ENCODE results near the gene ATXN7L2. TPM values are rescaled to one million over a fixed set of nuclear protein-coding genes. Genes with fewer than 3 reads are reported as not detected.

The ATXN7L2 gene
- total RNA-seq, 1 experiment from 2014 or later = 7.3 TPM

GRCh38 chr1:109535481-109535880 lies 51.8 kb downstream of the ATXN7L2 start:
- intact Hi-C loops (cut with micrococcal nuclease) = loop anchor here (10.0 kb wide), 1 partner anchor 341 kb away; no protein-coding TSS in a partner anchor
- H3K27ac Mint-ChIP-seq (ENCODE audit: low read depth, unreplicated experiment) = no peak overlapping the region
- BruUV-seq (replicated peaks) = no TSS peak

GRCh38 chr1:109535971-109536491 lies 52.3 kb downstream of the ATXN7L2 start:
- H3K4me1 Mint-ChIP-seq (ENCODE audit: insufficient read depth, unreplicated experiment) = no peaks in the 10 kb centered on the region

More at GRCh38 chr1:109535481-109535880, 51.8 kb downstream of the ATXN7L2 start:
- TF ChIP-seq CTCF (IDR thresholded peaks at IDR 0.05; ENCODE audit: unreplicated experiment) = no peak
- no peak overlapping the region for H3K4me3 Mint-ChIP-seq (ENCODE audit: unreplicated experiment)
- no peaks in the 10 kb centered on the region for H3K27me3 Mint-ChIP-seq (ENCODE audit: insufficient read depth, unreplicated experiment)
- CTCF ChIA-PET = interaction anchor here (0.7 to 26.1 kb wide), 7 partner anchors 10 to 449 kb away, joined by 3 to 1071 read pairs (median 4); partner anchors contain the start of genes AHCYL1, AMIGO1, ATXN7L2 and CYB561D1
- H3K4me1 Mint-ChIP-seq (ENCODE audit: insufficient read depth, unreplicated experiment) = no peaks in the 10 kb centered on the region
- POLR2A ChIA-PET = interaction anchor here (0.7 kb wide), 1 partner anchor 11 kb away, joined by 3 read pairs; no protein-coding TSS in a partner anchor
- no peak for DNase-seq (ENCODE audit: unreplicated experiment)
- H3K36me3 Mint-ChIP-seq (ENCODE audit: insufficient read depth, unreplicated experiment) = no peaks in the 10 kb centered on the region
- no peaks in the 10 kb centered on the region for H3K9me3 Mint-ChIP-seq (ENCODE audit: unreplicated experiment)

GRCh38 chr1:109537450-109538178 lies 53.9 kb downstream of the ATXN7L2 start:
- ChIA-PET POLR2A (interaction anchor here (0.7 kb wide), 1 partner anchor 53 kb away, joined by 5 read pairs; no protein-coding TSS in a partner anchor), CTCF (interaction anchor here (0.6 to 26.1 kb wide), 4 partner anchors 9 to 447 kb away, joined by 3 to 1071 read pairs (median 8); partner anchors contain the start of genes AHCYL1, AMIGO1, ATXN7L2 and CYB561D1)
- no peaks in the 10 kb centered on the region for H3K27me3 Mint-ChIP-seq (ENCODE audit: insufficient read depth, unreplicated experiment)
- H3K9me3 Mint-ChIP-seq (ENCODE audit: unreplicated experiment) = no peaks in the 10 kb centered on the region
- H3K27ac Mint-ChIP-seq (ENCODE audit: low read depth, unreplicated experiment) = no peak overlapping the region
- no TSS peak for BruUV-seq (replicated peaks)
- intact Hi-C loops (cut with micrococcal nuclease) = loop anchor here (10.0 kb wide), 1 partner anchor 343 kb away; no protein-coding TSS in a partner anchor
- H3K36me3 Mint-ChIP-seq (ENCODE audit: insufficient read depth, unreplicated experiment) = no peaks in the 10 kb centered on the region
- H3K4me1 Mint-ChIP-seq (ENCODE audit: insufficient read depth, unreplicated experiment) = no peaks in the 10 kb centered on the region
- TF ChIP-seq CTCF (IDR thresholded peaks at IDR 0.05; ENCODE audit: unreplicated experiment) = no peak
- no peak for DNase-seq (ENCODE audit: unreplicated experiment)
- no peak overlapping the region for H3K4me3 Mint-ChIP-seq (ENCODE audit: unreplicated experiment)

More at GRCh38 chr1:109535971-109536491, 52.3 kb downstream of the ATXN7L2 start:
- POLR2A ChIA-PET = no interaction called here
- CTCF ChIA-PET = interaction anchor here (0.6 to 26.1 kb wide), 6 partner anchors 9 to 448 kb away, joined by 3 to 1071 read pairs (median 4); partner anchors contain the start of genes AHCYL1, AMIGO1, ATXN7L2 and CYB561D1
- Mint-ChIP-seq H3K4me3 (ENCODE audit: unreplicated experiment) (no peak overlapping the region), H3K9me3 (ENCODE audit: unreplicated experiment) (no peaks in the 10 kb centered on the region), H3K27me3 (ENCODE audit: insufficient read depth, unreplicated experiment) (no peaks in the 10 kb centered on the region), H3K27ac (ENCODE audit: low read depth, unreplicated experiment) (no peak overlapping the region), H3K36me3 (ENCODE audit: insufficient read depth, unreplicated experiment) (no peaks in the 10 kb centered on the region)
- no peak for DNase-seq (ENCODE audit: unreplicated experiment)
- BruUV-seq (replicated peaks) = no TSS peak
- no peak for TF ChIP-seq CTCF (IDR thresholded peaks at IDR 0.05; ENCODE audit: unreplicated experiment)
- intact Hi-C loops (cut with micrococcal nuclease) = loop anchor here (10.0 kb wide), 1 partner anchor 341 kb away; no protein-coding TSS in a partner anchor

All from MCF 10A (cell line).